ENCODE measurements around the gene COL23A1.

DNA sequence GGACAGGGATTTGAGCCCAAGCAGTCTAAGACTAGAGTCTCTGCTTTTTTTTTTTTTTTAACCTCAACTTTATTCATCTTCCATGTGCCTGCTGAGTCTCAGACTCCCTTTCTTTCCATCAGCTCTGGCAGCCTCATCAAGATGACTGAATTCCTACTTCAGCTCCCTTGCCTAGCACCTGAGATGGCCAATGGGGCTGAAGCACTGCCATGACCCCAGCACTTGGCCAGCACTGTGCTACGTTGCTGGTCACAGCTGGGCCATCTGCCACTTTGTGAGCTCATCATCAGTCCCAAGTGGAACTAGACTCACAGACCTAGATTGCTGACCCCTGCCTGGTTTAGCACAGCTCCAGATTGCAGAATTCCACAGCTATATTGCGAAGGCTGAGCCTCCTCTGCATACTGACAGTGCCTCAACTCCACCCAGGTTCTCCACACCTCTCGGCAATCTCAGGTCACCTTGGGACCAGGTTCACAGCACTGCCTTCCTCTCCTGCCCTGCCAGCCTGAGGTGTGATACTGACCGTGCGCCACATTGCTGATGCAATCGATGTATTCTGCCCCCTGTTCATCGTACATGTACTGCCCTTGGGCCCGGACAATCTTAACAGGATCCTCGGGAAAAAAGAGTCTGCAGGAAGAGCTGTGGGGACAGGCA, 359.2 kb downstream of the COL23A1 start:
- TF ChIP-seq, protein P1, sequence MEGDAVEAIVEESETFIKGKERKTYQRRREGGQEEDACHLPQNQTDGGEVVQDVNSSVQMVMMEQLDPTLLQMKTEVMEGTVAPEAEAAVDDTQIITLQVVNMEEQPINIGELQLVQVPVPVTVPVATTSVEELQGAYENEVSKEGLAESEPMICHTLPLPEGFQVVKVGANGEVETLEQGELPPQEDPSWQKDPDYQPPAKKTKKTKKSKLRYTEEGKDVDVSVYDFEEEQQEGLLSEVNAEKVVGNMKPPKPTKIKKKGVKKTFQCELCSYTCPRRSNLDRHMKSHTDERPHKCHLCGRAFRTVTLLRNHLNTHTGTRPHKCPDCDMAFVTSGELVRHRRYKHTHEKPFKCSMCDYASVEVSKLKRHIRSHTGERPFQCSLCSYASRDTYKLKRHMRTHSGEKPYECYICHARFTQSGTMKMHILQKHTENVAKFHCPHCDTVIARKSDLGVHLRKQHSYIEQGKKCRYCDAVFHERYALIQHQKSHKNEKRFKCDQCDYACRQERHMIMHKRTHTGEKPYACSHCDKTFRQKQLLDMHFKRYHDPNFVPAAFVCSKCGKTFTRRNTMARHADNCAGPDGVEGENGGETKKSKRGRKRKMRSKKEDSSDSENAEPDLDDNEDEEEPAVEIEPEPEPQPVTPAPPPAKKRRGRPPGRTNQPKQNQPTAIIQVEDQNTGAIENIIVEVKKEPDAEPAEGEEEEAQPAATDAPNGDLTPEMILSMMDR (IDR thresholded peaks at IDR 0.05): no peak
- TF ChIP-seq POLR2A (IDR thresholded peaks at IDR 0.05): no peak

Measured in lower leg skin (tissue), 3 donors.